Measurements from ENCODE around the gene RAB8B.
A peak's percentile ranks its signal among the peaks of the same experiment; 100 is the strongest.
"Not testable (repeated sequence)": the region's sequence is repeated elsewhere in the genome, so short reads cannot be mapped to it uniquely, and the experiment has no call there.

The RAB8B gene

DNA sequence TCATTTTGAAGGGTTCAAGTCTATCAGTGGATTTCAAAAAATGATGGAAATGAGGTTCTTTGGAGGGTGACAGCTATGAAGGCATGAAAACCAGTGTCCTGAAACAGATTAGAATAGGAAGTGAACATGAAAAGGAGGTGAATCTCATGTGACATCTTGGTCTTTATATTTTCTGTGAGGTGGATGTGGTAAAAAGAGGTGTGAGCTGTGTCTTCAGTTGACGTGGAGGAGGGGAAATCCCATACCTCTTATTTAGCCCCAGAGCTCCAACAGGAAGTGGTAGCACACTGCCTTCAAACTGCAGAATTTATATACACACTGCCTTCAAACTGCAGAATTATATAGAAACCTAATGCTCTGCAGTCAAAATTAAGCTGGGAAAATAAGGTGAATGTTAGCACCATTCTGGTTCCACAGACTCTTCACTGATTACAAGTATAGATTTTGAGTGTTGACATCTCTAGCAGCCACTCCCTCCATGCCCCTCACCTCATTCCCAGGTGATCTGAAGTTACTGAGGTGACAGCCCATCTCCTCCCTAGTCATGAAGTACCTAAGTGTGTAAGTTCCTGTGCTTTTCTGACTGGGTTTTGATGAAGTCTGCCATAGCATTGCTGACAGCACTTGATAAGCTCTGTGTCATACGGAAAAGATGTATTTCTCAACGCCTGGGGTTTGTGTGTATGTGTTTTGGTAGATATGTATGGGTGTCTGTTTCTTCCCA is 2.7 kb downstream of the RAB8B start:
- Mint-ChIP-seq H3K27ac (peak overlapping the region; percentile 98), H3K4me3 (peak overlapping the region; percentile 95), H3K4me1 (ENCODE audit: low read depth) (peaks cover 70% of the 10 kb centered on the region), H3K9me3 (no peaks in the 10 kb centered on the region), H3K36me3 (ENCODE audit: low read depth) (peaks cover 14% of the 10 kb centered on the region), H3K27me3 (ENCODE audit: low read depth) (no peaks in the 10 kb centered on the region)

DNA sequence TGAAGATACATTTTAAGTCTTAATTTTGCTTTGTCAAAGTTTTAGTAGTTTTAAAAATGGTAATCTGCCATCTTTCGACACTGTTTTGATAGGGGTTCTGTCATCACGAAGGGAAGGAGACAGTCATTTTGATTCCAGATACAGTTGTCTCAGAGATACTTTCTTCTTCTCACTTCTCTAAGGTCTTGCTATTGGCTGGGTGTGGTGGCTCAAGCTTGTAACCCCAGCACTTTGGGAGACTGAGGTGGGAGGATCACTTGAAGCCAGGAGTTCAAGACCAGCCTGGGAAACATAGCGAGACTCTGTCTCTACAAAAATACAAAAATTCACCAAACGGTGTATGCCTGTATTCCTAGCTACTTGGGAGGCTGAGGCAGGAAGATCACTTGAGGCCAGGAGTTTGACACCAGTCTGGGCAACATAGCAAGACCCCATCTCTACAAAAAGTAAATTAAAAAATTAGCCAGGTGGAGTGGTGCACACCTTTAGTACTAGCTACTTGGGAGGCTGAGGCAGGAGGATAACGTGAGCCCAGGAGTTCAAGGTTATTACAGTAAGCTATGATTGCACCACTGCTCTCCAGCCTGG is 3.3 kb downstream of the RAB8B start:
- H3K27ac Mint-ChIP-seq, result peak overlapping the region; percentile 98
- peaks cover 70% of the 10 kb centered on the region for H3K4me1 Mint-ChIP-seq (ENCODE audit: low read depth)
- H3K27me3 Mint-ChIP-seq (ENCODE audit: low read depth), result no peaks in the 10 kb centered on the region
- H3K4me3 Mint-ChIP-seq, result peak overlapping the region; percentile 95
- H3K36me3 Mint-ChIP-seq (ENCODE audit: low read depth), result peaks cover 19% of the 10 kb centered on the region
- H3K9me3 Mint-ChIP-seq, result no peaks in the 10 kb centered on the region

DNA sequence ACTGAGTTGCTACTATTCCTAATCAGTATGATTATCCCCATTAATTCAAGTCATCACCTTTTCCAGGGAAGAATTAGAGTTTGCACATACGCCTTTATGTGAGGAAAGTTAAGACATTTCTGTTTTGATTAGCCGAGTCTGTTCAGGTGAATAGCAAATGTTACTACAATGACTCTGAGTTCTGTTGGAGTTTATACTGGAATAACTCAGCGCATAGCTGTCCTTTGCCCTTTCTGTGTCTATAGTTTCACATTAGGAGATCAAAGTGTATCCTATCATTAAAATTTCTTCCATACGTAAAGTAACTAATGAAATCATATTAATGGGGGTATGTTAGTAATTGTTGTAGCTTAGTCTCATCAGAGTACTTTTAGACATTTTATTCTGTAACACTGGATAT is 4.9 kb downstream of the RAB8B start:
- Mint-ChIP-seq H3K27ac (peak overlapping the region; percentile 98), H3K36me3 (ENCODE audit: low read depth) (peaks cover 19% of the 10 kb centered on the region), H3K9me3 (no peaks in the 10 kb centered on the region), H3K27me3 (ENCODE audit: low read depth) (no peaks in the 10 kb centered on the region), H3K4me1 (ENCODE audit: low read depth) (peaks cover 68% of the 10 kb centered on the region), H3K4me3 (peak overlapping the region; percentile 81)

DNA sequence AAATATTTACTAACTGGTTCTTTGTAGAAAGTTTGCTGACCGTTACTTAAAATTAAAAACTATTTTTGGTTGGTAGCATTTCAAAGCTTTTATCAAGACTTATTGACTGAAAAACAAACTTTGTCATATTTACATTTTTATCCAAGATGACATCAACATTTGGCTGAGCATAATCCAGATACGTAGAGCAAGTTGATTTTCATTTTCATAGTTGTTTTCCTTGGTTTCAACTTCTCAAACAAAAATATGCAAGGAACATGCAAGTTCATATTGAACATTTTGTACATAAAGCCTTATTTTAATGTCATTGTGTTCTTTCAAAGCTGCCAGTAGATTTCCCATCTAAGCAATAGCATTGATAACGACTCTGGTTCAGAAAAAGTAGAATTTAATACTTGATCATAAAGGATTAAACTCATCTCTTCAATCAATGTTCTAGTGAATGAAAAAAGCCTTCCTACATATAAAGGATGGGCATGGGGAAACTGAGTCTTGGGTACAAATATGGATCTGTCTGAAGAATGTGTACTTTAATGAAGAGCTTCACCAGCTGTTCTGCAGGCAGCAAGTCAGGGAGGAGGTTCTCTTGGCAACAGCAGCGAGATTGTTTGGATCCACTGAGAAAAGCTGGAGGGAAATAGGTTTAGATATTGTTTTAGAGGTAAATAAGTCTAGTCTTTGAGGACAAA is 5.6 kb downstream of the RAB8B start:
- no peaks in the 10 kb centered on the region for H3K27me3 Mint-ChIP-seq (ENCODE audit: low read depth)
- H3K4me1 Mint-ChIP-seq (ENCODE audit: low read depth), result peaks cover 68% of the 10 kb centered on the region
- H3K4me3 Mint-ChIP-seq, result peak overlapping the region; percentile 66
- H3K36me3 Mint-ChIP-seq (ENCODE audit: low read depth), result peaks cover 19% of the 10 kb centered on the region
- H3K27ac Mint-ChIP-seq, result peak overlapping the region; percentile 74
- H3K9me3 Mint-ChIP-seq, result no peaks in the 10 kb centered on the region

DNA sequence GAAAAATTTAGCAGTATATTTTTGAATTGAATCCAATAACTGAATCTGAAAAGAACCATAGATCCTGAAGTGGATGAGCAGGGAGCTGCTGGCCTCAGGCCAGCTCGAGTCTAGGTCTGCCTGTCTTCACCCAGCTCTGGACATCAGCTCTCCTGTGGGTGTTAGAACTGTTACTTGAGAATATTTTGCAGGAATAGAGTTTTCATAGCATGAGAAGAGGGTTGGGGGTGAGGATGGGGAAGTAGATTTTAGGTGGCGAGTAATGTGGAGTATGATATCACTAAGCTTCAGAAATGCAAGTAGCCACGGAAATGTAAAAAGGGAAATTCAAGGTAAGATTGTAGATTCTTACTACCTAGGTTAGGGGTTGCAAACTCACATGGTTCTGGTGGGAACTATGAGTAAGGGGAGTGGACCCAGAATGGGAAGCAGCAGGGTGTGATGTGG is 6.2 kb downstream of the RAB8B start:
- H3K9me3 Mint-ChIP-seq, result no peaks in the 10 kb centered on the region
- peaks cover 69% of the 10 kb centered on the region for H3K4me1 Mint-ChIP-seq (ENCODE audit: low read depth)
- H3K27me3 Mint-ChIP-seq (ENCODE audit: low read depth), result no peaks in the 10 kb centered on the region
- peak overlapping the region; percentile 74 for H3K27ac Mint-ChIP-seq
- H3K4me3 Mint-ChIP-seq, result peak overlapping the region; percentile 66
- H3K36me3 Mint-ChIP-seq (ENCODE audit: low read depth), result peaks cover 21% of the 10 kb centered on the region

DNA sequence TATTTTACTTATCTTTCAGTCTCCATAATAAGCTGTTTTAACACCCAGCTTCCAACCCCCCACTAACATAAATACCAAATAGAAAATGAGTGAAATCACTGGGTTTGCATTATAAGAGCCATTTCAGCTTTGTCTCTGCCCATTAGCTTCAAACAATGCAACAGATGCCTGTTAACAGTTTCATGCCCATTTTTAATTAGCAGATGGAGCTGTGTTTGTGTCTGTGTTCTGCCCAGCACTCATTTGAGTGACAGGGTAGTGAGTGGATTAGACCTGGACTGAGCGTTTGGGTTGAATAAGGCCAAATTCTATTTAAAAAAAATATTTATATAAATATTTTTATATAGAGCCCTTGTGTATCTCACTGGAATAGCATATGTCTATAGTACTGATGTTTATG is 7.4 kb downstream of the RAB8B start:
- Mint-ChIP-seq H3K36me3 (ENCODE audit: low read depth) (peaks cover 25% of the 10 kb centered on the region), H3K27ac (no peak overlapping the region), H3K4me1 (ENCODE audit: low read depth) (peaks cover 70% of the 10 kb centered on the region), H3K9me3 (no peaks in the 10 kb centered on the region), H3K27me3 (ENCODE audit: low read depth) (no peaks in the 10 kb centered on the region), H3K4me3 (no peak overlapping the region)

DNA sequence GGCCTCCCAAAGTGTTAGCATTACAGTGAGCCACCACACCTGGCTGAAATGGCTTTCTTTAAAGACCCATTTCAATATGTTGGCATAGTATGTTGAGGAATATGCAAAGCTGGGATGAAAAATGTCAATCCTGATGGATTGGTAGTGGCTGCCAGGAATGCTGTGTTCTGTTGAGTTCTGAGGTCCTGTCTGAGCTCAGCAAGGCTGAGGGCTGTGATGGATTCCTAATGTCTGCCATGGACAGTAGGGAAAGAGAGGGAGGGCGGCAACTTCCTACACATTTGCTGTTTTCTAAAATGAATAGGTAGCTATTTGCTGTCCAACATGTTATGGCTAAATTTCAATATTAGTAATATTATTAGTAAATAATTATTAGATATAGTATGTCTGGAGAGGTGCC is 8.2 kb downstream of the RAB8B start:
- H3K4me1 Mint-ChIP-seq (ENCODE audit: low read depth), result peaks cover 69% of the 10 kb centered on the region
- H3K27ac Mint-ChIP-seq, result no peak overlapping the region
- H3K9me3 Mint-ChIP-seq, result no peaks in the 10 kb centered on the region
- H3K4me3 Mint-ChIP-seq, result no peak overlapping the region
- H3K36me3 Mint-ChIP-seq (ENCODE audit: low read depth), result peaks cover 28% of the 10 kb centered on the region
- H3K27me3 Mint-ChIP-seq (ENCODE audit: low read depth), result no peaks in the 10 kb centered on the region

DNA sequence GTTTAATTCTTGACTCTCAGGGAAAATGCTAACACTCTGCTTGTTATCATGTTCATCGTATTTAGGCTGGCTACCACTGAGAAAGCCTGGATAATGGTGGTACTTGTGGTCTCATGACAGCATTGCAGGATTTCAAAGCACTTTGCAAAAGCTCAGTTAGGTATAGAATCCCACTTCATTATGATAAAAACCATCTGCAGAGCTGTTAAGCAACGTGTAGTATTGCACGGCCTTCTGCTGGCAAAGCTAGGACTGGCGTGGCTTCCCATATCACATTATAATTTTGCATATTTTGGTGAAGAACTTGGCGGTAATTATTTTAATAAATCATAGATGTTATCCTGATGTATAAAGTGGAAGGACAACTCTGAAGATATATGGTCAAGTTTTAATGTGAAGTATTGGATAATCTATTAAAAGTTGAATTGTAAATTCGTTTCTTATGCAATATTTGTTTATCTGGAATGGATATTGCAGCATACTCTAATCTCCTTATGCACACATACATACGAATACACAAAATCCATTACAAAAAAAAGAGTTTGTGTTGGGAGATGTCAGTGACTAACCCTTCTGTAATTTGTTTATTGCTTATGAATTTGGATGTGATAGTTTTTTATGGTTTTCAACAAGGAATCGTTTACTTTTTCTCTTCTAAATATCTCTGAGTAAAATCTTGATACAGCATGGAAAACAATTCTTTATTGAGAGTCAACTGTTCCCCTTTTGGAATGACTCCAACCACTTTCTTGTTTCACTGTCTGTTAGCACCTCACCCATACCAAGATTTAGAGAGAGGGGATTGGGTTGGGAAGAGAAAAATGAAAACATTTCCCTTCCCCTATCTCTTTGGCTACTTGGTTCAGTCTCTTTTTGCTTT is 9.2 kb downstream of the RAB8B start:
- no peaks in the 10 kb centered on the region for H3K27me3 Mint-ChIP-seq (ENCODE audit: low read depth)
- H3K27ac Mint-ChIP-seq, result no peak overlapping the region
- H3K9me3 Mint-ChIP-seq, result no peaks in the 10 kb centered on the region
- peaks cover 28% of the 10 kb centered on the region for H3K36me3 Mint-ChIP-seq (ENCODE audit: low read depth)
- H3K4me1 Mint-ChIP-seq (ENCODE audit: low read depth), result peaks cover 70% of the 10 kb centered on the region
- no peak overlapping the region for H3K4me3 Mint-ChIP-seq

DNA sequence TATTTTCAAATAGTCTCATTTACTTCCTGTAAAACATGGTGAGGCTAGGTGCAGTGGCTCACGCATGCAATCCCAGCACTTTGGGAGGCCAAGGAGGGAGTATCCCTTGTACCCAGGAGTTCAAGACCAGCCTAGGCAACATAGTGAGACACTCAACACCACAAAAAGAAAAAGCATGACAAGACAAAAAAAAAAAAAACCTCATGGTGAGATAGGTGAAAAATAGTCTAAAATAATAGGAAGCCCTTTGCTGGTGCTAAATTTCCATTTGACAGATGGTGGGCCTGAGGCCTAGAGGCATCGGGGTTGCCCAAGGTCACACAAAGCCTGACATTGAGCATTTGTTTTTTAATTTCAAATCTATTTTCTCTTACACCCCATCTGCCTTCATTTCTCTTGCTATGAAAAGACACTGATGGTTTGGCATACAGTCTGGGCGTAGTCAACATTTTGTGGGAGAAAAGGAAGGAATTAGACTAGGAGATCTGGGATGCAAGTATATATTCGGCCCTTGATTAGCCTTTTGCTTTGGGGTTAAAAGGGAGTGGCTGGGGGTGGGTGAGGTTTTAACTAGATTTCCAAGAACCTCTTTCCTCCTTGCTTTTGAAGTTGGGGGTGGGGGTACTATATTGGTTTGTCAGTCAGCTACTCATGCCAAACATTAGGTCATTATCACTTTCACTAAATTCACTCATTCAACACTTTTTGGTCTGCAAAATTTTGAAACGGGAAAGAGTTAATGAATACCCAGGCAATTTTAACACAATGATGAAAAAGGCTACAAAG is 11.3 kb downstream of the RAB8B start:
- Mint-ChIP-seq H3K27me3 (ENCODE audit: low read depth) (no peaks in the 10 kb centered on the region), H3K36me3 (ENCODE audit: low read depth) (peaks cover 22% of the 10 kb centered on the region), H3K9me3 (no peaks in the 10 kb centered on the region), H3K4me3 (no peak overlapping the region), H3K4me1 (ENCODE audit: low read depth) (peaks cover 58% of the 10 kb centered on the region), H3K27ac (peak overlapping the region; percentile 14)

DNA sequence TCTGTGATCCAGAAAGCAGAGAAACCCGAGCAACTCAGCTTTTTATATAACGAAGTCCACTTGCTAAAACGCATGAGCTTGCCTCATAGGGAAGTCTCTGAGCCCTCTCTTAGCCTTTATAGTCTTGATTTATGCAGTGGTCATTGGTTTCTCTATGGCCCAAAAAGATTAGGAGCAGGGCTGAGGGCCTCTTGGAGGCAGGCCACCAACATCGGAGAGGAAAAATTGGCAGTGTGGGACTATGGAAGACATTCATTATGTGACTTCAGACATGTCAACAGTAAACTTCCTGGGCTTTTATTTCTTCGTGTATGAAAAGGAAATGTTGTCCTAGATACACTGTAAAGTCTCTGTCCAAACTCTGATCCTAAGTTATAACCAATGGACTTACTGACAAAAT is 13.5 kb downstream of the RAB8B start:
- no peak overlapping the region for H3K27ac Mint-ChIP-seq
- H3K4me1 Mint-ChIP-seq (ENCODE audit: low read depth), result peaks cover 59% of the 10 kb centered on the region
- H3K4me3 Mint-ChIP-seq, result peak overlapping the region; percentile 23
- H3K9me3 Mint-ChIP-seq, result no peaks in the 10 kb centered on the region
- H3K36me3 Mint-ChIP-seq (ENCODE audit: low read depth), result peaks cover 26% of the 10 kb centered on the region
- H3K27me3 Mint-ChIP-seq (ENCODE audit: low read depth), result no peaks in the 10 kb centered on the region

DNA sequence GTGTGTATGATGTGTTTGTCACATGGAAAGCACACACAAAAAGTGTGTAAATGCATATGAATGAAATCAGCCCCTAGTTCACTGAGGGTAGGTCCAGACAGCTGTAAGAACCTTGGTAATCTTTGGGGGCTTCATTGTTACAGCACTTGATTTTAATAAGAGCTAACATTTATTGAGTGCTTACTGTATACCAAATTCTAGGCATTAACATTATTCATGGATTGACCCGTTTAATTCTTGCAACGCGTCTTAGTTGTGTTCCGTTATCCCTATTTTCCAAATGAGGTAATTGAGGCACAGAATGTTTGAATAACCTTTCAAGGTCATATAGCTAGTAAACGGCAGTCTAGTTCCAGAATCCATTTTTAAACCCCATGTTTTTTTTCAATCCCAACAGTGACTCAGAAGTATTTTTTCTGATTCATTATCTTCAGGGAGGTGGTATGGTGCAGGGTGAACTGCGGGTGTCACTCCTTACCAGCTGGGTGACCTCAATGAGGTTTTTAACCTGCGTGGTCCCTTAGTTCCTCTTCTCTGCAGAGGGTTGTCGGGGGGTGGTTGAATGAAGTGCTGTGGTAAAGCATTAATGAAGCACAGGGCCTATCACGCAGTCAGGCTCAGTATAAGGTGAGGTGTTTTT is 14.2 kb downstream of the RAB8B start:
- Mint-ChIP-seq H3K27me3 (ENCODE audit: low read depth) (no peaks in the 10 kb centered on the region), H3K4me1 (ENCODE audit: low read depth) (peaks cover 60% of the 10 kb centered on the region), H3K36me3 (ENCODE audit: low read depth) (peaks cover 30% of the 10 kb centered on the region), H3K4me3 (no peak overlapping the region), H3K9me3 (no peaks in the 10 kb centered on the region), H3K27ac (peak overlapping the region; percentile 44)

DNA sequence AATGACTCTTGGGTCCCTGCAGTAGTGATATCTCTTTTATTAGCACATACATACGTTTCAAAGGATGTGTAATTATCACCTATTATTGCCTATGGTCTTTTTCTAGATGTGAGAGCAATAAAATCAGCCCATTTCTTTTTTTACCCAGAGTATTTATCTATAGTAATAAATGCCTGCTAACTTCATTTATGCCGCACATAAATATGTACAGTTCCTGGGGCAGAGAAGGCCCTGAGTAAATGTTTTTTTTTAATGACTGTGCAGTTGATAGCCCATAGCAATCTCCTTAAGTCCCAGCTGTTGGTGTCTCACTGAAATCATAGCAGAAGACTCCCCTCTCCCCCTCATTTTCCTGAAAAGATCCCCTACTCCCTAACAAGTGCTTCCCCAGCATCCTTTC is 16.7 kb downstream of the RAB8B start:
- Mint-ChIP-seq H3K36me3 (ENCODE audit: low read depth) (peaks cover 22% of the 10 kb centered on the region), H3K27me3 (ENCODE audit: low read depth) (no peaks in the 10 kb centered on the region), H3K27ac (no peak overlapping the region), H3K4me3 (no peak overlapping the region), H3K9me3 (no peaks in the 10 kb centered on the region), H3K4me1 (ENCODE audit: low read depth) (peaks cover 56% of the 10 kb centered on the region)

DNA sequence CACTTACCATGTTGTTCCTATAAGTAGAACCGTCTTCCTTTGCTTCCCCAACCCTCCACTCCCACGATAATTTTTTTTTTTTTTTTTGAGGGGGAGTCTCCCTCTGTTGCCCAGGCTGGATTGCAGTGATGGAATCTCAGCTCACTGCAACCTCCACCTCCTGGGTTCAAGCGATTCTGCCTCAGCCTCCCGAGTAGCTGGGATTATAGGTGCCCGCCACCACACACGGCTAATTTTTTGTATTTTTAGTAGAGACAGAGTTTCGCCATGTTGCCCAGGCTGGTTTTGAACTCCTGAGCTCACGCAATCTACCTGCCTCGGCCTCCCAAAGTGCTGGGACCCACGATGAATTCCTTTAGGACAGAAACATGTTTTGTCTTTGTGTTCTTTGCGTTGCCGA is 19.4 kb downstream of the RAB8B start:
- not testable (repeated sequence) for H3K4me3 Mint-ChIP-seq; H3K27ac Mint-ChIP-seq; H3K27me3 Mint-ChIP-seq (ENCODE audit: low read depth)

More for the DNA sequence above, 19.4 kb downstream of the RAB8B start:
- Mint-ChIP-seq H3K36me3 (ENCODE audit: low read depth) (peaks cover 25% of the 10 kb centered on the region), H3K4me1 (ENCODE audit: low read depth) (peaks cover 61% of the 10 kb centered on the region)
- not testable (repeated sequence) for H3K9me3 Mint-ChIP-seq
